Mucosa of stomach (tissue), 1 donor: ENCODE measurements around the gene MAP4K2.
A peak's percentile ranks its signal among the peaks of the same experiment; 100 is the strongest.
"Not testable (repeated sequence)": the region's sequence is repeated elsewhere in the genome, so short reads cannot be mapped to it uniquely, and the experiment has no call there.

ENCODE experiments used
- H3K27me3 ChIP-seq: one replicate; pipeline ENCODE4 v1.7.0; 2013; ENCODE audit warnings: mild to moderate bottlenecking, low read length; ENCODE audit not compliant: control insufficient read depth, insufficient read depth
- H3K36me3 ChIP-seq: one replicate; pipeline ENCODE4 v1.7.0; 2013; ENCODE audit warnings: low read length; ENCODE audit not compliant: control insufficient read depth, insufficient read depth
- H3K4me1 ChIP-seq: one replicate; pipeline ENCODE4 v1.7.0; 2013; ENCODE audit warnings: mild to moderate bottlenecking, low read length; ENCODE audit not compliant: control insufficient read depth, insufficient read depth
- H3K4me3 ChIP-seq: one replicate; pipeline ENCODE4 v1.7.0; 2013; ENCODE audit warnings: low read length
- H3K9ac ChIP-seq: one replicate; pipeline ENCODE4 v1.7.0; 2013; ENCODE audit warnings: mild to moderate bottlenecking, low read length, moderate library complexity
- H3K9me3 ChIP-seq: one replicate; pipeline ENCODE4 v1.7.0; 2013; ENCODE audit warnings: mild to moderate bottlenecking, low read length, moderate library complexity; ENCODE audit not compliant: control insufficient read depth
- donor health status: Pancreatic carcinoma.

MAP4K2 gene

DNA sequence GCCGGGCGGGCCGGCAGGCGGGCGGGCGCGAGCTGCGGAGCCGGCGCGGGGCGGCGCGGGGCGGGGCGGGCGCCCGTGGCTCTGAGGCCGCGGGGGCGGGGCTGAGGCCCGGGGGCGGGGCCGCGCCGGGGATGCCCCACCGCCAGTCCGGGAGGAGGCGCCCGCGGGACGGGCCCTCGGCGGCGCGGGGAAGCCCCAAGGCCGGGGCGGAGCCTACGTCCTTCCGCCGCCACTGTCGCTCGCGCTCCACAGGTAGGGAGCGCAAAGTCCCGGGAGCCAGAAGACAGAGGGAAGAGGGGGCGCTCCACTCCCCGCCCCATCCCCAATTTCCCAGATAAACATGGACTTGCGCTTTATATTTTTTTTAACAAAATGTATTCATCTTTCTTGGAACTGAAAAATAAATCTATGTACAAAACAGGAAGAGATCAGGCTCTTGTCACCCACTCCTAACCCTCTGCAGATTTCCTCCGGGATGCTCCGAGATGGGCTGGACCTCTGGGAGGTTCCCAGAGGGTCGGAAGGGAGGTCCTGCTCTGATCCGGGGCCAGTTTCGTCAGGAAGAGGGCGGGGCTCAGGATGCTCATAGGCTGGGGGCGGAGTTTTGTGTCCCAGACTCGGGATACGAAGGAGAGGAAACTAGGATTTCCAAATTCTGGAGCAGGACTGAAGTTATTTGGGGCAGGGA is at the start of gene MAP4K2:
Gene MAP4K2 (minus strand): TSS at position 57 of the 688 bp plus-strand sequence. CDS start 65 bp downstream, outside the sequence.
- Histone ChIP-seq H3K4me1 (peaks cover 24% of the 10 kb centered on the region), H3K9ac (peak within 1 kb of the TSS; percentile 65), H3K27me3 (no peaks in the 10 kb centered on the region), H3K9me3 (no peaks in the 10 kb centered on the region), H3K36me3 (peaks cover 13% of the 10 kb centered on the region), H3K4me3 (peak within 1 kb of the TSS; percentile 82)

DNA sequence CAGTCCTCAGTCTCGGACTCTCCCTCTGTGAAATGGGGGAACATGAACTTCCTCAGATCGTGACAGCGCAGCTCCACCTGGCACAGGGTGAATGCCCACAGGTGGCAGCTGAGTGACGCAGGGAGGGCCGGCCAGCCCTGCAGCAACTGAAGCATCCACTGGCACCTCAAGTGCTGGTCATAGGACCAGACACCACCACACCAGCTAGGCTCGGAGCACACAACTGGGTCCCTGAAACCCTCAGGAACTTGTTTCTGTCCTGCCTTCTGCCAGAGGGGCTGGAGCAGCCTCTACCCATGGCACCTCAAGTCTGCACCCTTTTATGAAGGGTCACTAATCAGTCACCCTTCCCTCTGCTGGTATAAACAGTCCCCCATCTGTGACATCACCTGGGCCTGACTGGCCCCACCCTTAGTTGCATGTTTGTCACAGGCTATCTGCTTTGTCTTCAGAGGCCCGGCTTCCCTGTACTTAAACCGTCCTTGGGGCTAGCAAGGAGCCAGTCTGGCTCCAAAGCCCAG is 48.9 kb upstream of the MAP4K2 start:
- Histone ChIP-seq H3K36me3 (peaks cover 6% of the 10 kb centered on the region), H3K27me3 (no peaks in the 10 kb centered on the region), H3K4me1 (peaks cover 97% of the 10 kb centered on the region), H3K9ac (peak overlapping the region; percentile 36), H3K9me3 (no peaks in the 10 kb centered on the region), H3K4me3 (no peak overlapping the region)

DNA sequence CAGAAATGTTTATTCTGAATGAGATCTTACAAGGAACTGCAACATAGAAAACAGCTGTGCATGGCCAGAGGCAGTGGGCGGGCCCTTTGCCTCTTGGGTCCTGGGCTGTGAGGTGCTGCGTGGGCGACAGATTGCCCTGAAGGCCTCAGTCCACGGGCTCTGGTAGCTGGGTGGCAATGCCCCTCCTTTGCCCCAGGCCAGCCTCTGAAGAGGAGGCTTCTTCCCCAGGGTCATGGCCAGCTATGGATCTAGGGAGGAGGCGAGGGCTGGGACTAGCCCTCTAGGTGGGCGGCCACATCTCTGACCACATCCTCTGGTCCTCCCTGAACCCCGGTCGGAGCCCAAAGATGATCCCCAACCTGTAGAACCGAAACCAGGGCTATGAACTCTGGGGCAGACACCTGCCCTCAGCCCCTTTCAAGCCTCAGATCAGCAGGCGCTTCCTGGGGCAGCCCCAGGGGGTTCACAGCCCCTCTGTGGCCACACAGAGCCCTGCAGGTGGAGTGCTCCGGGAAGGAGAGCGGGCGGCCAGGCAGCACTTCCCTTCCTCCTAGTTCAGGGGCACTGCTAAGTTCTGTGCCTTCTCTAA is 48.1 kb upstream of the MAP4K2 start:
- Histone ChIP-seq H3K4me1 (peaks cover 91% of the 10 kb centered on the region), H3K27me3 (no peaks in the 10 kb centered on the region), H3K4me3 (no peak overlapping the region), H3K9ac (peak overlapping the region; percentile 11), H3K36me3 (peaks cover 6% of the 10 kb centered on the region), H3K9me3 (no peaks in the 10 kb centered on the region)

DNA sequence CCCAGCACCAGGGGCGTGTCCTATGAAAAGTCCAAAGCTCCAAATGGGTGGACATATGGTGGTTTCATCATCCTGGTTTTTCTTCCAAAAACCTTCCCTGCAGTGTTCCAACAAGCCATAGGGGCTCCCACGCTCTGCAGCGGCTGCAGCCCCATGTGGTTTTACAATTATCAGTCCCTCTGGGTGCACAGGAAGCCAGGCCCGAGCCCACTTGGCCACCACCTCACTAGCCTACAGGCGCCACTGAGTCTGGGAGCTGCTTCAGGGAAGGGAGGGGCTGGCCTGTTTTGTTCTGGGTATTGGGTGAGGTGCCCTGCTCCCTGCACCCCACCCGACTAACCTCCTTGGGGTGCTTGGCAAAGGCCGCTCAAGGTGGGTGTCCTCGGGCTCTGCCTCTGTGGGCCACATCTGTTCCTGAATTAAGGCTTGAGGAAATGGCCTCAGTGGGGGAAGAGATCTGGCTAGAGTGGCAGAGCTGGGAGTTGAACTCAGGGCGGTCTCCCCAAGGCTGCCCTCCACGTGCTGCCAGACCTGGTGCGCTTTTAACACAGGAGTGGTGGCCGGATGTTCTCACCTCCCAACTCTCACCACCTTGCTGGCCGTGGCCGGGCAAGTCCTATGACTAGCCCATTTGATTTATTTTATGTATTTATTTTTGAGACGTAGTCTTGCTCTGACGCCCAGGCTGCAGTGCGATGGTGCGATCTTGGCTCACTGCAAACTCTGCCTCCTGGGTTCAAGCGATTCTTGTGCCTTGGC is 46.8 kb upstream of the MAP4K2 start:
- peaks cover 84% of the 10 kb centered on the region for H3K4me1 ChIP-seq
- no peaks in the 10 kb centered on the region for H3K27me3 ChIP-seq
- no peak overlapping the region for H3K4me3 ChIP-seq
- H3K9ac ChIP-seq, result peak overlapping the region; percentile 28
- H3K36me3 ChIP-seq, result peaks cover 6% of the 10 kb centered on the region
- H3K9me3 ChIP-seq, result no peaks in the 10 kb centered on the region

DNA sequence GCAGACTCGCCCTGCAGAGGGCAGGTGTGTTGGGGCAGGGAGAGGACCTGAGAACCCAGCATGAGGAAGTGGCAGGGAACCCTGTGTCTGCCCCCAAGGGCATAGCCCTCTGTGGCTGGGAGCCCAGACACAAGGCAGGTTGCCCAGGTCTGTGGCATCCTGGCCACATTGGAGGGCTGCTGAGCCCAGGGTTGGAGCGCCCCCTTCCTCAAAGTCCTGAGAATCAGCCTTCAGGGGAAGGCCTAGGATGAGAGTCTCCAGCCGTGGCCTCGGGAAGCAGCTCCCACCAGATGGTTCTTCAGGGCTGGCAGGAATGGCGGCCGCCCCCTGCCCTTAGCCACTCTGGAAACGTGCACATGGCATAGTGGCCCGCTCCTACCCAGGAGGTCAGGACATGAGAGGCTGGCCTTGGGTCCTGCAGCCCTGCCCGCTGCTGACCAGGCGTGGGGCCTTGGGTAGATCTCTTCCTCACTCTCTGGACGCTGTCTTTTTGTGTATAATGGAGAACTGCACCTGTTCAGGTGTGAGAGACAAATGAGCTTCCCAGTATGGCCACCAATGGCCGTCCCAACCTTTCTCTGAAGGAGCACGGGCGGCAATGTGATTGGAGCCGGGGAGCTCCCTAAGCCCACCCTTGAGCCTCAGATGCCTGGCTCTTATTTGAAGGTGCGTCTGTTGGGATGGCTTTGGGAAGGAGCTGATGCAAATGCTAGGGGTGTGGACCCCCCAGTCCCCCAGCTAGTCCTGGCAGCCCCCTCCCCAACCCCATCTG is 46.0 kb upstream of the MAP4K2 start:
- Histone ChIP-seq H3K9me3 (no peaks in the 10 kb centered on the region), H3K27me3 (no peaks in the 10 kb centered on the region), H3K4me1 (peaks cover 76% of the 10 kb centered on the region), H3K4me3 (no peak overlapping the region), H3K36me3 (no peaks in the 10 kb centered on the region), H3K9ac (peak overlapping the region; percentile 28)

DNA sequence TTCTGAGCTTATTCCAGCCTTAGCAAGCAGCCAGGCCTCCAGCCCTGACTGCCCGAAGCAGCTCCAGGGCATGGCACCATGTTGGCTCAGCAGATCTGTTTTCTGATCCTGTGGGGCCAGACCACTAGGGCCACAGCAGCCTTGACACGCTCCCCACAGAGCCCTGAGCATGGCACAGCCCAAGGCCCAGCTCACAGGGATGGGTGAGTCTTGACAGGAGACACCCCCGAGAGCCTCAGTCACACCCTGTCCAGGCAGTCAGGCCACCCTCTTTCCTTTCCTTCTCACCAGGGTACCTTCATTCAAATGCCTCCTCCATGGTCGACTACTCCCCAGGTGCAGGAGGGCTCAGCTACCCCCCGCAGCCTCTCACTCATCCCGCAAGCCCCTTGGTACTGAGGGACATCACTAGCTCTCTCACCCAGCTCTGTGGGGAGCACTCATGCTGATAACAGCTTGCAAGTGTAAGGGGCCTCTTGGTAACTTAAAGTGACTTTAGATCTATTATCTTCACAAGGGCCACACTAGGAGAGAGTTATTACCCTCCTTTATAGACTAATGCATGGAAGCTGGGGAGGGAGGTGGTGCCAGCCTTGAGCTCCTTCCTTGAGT is 45.3 kb upstream of the MAP4K2 start:
- Histone ChIP-seq H3K36me3 (no peaks in the 10 kb centered on the region), H3K4me3 (no peak overlapping the region), H3K4me1 (peaks cover 71% of the 10 kb centered on the region), H3K9me3 (no peaks in the 10 kb centered on the region), H3K9ac (no peak overlapping the region), H3K27me3 (no peaks in the 10 kb centered on the region)

DNA sequence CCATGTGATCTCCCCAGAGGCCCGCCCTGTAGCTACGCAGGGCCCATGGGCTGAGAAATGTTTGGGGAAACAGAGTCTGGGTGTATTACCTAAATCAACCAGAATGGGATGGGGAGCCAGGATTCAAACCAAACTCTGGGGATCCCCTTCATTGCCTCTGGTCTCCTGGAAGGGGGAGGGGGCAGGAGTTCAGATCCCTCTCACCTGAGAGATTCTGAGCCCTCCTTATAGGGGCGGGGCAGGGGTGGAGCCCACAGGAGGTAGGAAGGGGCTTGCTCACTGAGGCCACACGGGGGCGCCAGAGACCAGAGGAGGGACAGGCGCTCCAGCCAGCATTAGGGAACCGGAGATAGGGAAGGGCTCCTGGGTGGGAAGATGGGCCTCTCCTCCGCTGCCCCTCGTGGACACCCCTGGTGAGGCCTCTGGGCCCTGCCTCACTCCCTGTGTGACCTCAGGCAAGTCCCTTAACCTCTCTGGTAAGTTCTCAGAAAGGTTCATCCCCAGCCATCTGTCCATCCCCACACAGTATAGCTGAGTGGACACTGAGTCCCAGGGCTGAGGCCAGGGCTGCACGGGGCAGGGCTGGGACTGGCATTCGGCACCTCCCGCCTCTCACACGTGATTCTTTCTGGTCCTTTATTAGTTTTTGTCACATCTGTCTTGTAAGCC is 44.1 kb upstream of the MAP4K2 start:
- no peaks in the 10 kb centered on the region for H3K36me3 ChIP-seq
- H3K9me3 ChIP-seq, result no peaks in the 10 kb centered on the region
- H3K4me3 ChIP-seq, result no peak overlapping the region
- peaks cover 71% of the 10 kb centered on the region for H3K4me1 ChIP-seq
- no peaks in the 10 kb centered on the region for H3K27me3 ChIP-seq
- H3K9ac ChIP-seq, result no peak overlapping the region

DNA sequence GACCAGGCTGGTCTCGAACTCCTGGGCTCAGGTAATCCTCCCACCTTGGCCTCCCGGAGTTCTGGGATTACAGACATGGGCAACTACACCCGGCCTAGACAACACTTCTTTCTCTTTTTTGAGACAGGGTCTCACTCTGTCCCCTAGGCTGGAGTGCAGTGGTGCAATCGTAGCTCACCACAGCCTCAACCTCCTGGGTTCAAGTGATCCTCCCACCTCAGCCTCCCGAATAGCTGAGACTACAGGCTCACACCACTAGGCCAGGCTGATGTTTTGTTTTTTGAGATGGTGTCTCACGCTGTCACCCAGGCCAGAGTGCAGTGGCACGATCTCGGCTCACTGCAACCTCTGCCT is 42.7 kb upstream of the MAP4K2 start:
- H3K4me3 ChIP-seq, H3K9ac ChIP-seq, H3K36me3 ChIP-seq, H3K9me3 ChIP-seq, H3K27me3 ChIP-seq: not testable (repeated sequence)
- H3K4me1 ChIP-seq, result peaks cover 64% of the 10 kb centered on the region

DNA sequence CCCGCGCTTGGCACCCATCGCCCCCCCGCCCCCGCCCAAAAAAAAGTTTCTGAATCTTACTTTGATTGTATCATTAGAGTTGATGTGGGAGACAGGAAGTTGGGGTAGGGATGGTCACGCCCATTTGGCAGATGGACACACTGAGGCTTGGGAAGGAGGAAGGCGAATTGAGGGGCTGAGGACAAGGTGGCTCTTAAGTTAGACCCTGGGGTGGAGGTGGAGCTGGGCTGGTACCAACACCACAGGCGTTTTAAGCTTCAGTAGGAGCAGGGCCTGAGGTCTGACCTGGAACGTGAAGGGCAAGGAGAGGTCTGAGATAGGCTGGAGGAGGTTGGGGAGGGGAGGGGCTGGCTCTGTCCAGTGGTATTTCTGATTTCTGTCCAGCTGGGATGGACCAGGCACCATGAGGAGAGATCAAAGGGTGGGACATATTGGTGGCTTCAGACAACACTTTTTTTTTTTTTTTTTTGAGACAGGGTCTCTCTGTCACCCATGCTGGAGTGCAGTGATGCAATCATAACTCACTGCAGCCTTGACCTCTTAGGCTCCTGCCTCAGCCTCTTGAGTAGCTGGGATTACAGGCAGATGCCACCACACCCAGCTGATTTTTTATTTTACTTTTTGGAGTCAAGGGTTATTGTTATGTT is 42.2 kb upstream of the MAP4K2 start:
- Histone ChIP-seq H3K9me3 (no peaks in the 10 kb centered on the region), H3K4me3 (no peak overlapping the region), H3K27me3 (no peaks in the 10 kb centered on the region), H3K9ac (peak overlapping the region; percentile 62), H3K36me3 (no peaks in the 10 kb centered on the region), H3K4me1 (peaks cover 62% of the 10 kb centered on the region)

DNA sequence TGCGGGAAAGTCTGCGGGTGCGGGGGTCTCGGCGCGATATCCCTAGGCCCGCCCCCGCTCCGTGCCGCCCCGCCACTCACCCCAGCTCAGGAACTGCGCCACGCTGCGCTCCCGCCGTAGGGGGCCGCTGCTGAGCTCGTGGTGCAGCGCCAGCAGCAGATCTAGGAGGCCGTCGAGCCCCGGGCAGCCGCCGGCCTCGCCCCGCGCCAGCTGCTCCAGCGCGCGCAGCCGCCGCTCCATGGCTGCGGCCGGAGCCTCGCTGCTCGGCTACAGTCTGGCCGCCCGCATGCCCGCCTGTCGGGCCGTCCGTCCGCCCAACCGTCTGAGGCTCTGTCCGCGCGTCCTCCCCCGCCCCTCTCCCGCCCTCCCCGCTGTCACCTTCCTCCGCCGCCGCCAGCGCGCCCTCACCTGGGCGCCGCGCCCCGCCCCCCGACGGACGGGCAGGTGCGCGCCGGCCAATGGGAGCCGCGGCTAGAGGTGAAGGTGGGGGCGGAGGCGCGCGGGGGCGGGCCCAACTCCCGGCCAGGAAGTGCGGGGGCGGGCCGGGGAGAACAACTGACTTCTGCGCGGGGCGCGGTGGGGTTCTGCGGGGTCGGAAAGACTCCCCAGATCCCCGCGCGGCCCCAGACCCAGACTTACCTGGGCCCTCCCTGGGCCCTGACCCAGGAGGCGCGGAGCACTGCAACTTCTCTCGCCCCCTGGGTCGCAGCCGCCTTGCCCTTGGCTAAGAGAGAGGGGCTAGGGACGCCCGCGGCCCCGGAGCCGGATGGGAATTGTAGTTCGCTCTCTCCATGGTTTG is 41.5 kb upstream of the MAP4K2 start, which contains the start of gene CDC42BPG:
Gene CDC42BPG (minus strand): TSS at position 324 of the 799 bp plus-strand sequence. CDS start 84 bp downstream, at position 240.
- no peaks in the 10 kb centered on the region for H3K9me3 ChIP-seq
- H3K36me3 ChIP-seq, result no peaks in the 10 kb centered on the region
- H3K27me3 ChIP-seq, result no peaks in the 10 kb centered on the region
- H3K4me1 ChIP-seq, result peaks cover 55% of the 10 kb centered on the region
- H3K9ac ChIP-seq, result peak within 1 kb of the TSS; percentile 71
- peak within 1 kb of the TSS; percentile 75 for H3K4me3 ChIP-seq
